B cell (primary cell): ENCODE data around the gene TEDC2. TPM values are rescaled to one million over a fixed set of nuclear protein-coding genes. Genes with fewer than 3 reads are reported as not detected.
"Not testable (repeated sequence)": the region's sequence is repeated elsewhere in the genome, so short reads cannot be mapped to it uniquely, and the experiment has no call there.

Source experiments
- ATAC-seq: fragments of 200-7000 bp; cut with Tn5 transposase; one replicate; pipeline ENCODE4 v1.10.0; 2021; ENCODE audit warnings: low read depth, mild to moderate bottlenecking, moderate number of reproducible peaks, moderate library complexity
- CTCF ChIA-PET: fragments of 350-600 bp; sonication (Branson Sonifier 250); formaldehyde crosslinking; loops from one replicate; lab custom pipeline; 2021; ENCODE audit warnings: antibody characterized with exemption, inconsistent platforms; lab: Charles Lee
- POLR2A ChIA-PET: fragments of 350-600 bp; sonication (Branson Sonifier 250); formaldehyde crosslinking; loops from one replicate; lab custom pipeline; 2021; ENCODE audit warnings: antibody characterized with exemption; lab: Charles Lee
- DNase-seq: peaks from one replicate; pipeline ENCODE4 v3.0.0; 2013
- H2AFZ ChIP-seq: 2 replicates; pipeline ENCODE4 v1.6.1; 2012; ENCODE audit warnings: mild to moderate bottlenecking, low read depth, low read length; ENCODE audit not compliant: insufficient read depth, poor library complexity, severe bottlenecking
- H3K27ac ChIP-seq, 2 donors: 1 replicate in 1 of 2; 2 replicates in 1 of 2; pipeline ENCODE4 v1.5.1; 2012 to 2013; ENCODE audit warnings: low read length in 2 of 2, mild to moderate bottlenecking in 2 of 2, moderate library complexity in 1 of 2
- H3K27me3 ChIP-seq, 4 experiments: fragments of 200-600 bp in 1 of 4; sonication (generic) in 1 of 4; replicated peaks in 1 of 4; 1 replicate in 2 of 4; 2 replicates in 2 of 4; pipeline versions ENCODE4 v1.6.1 to v1.7.0; 2013 to 2016; ENCODE audit warnings: low read length in 3 of 4, mild to moderate bottlenecking in 2 of 4, mixed read lengths in 1 of 4, moderate library complexity in 1 of 4; ENCODE audit not compliant: insufficient read depth in 4 of 4, control insufficient read depth in 3 of 4; ENCODE audit errors: control extremely low read depth in 1 of 4
- H3K36me3 ChIP-seq, 2 experiments: replicated peaks in 1 of 2; 1 replicate in 1 of 2; 2 replicates in 1 of 2; pipeline versions ENCODE4 v1.6.1 to v1.7.1; 2013; ENCODE audit warnings: low read length in 1 of 2; ENCODE audit not compliant: insufficient read depth in 2 of 2, control insufficient read depth in 1 of 2; ENCODE audit errors: control extremely low read depth in 1 of 2, extremely low read depth in 1 of 2
- H3K4me1 ChIP-seq, 2 donors: fragments of 200-600 bp in 1 of 2; sonication (generic) in 1 of 2; 1 replicate in 1 of 2; 2 replicates in 1 of 2; pipeline versions ENCODE4 v1.5.1 to v1.6.1; 2013 to 2017; ENCODE audit warnings: low read length in 2 of 2; ENCODE audit not compliant: control insufficient read depth in 2 of 2, insufficient read depth in 2 of 2
- H3K4me2 ChIP-seq: replicated peaks from 2 replicates; pipeline ENCODE3; 2012; ENCODE audit warnings: mild to moderate bottlenecking, low read depth, low read length; ENCODE audit not compliant: poor library complexity, severe bottlenecking
- H3K4me3 ChIP-seq, 5 experiments: fragments of 200-600 bp in 1 of 5; sonication (generic) in 1 of 5; 1 replicate in 3 of 5; 2 replicates in 2 of 5; pipeline versions ENCODE4 v1.5.1 to v1.7.0; 2011 to 2016; ENCODE audit warnings: low read length in 4 of 5, mild to moderate bottlenecking in 4 of 5, low read depth in 2 of 5, control low read depth in 1 of 5, moderate library complexity in 1 of 5; ENCODE audit not compliant: insufficient read depth in 1 of 5; ENCODE audit errors: control extremely low read depth in 1 of 5, extremely low read depth in 1 of 5
- H3K79me2 ChIP-seq: fragments of 200-600 bp; sonication (generic); one replicate; pipeline ENCODE4 v1.6.0; 2016; ENCODE audit warnings: low read length; ENCODE audit not compliant: control insufficient read depth, insufficient read depth
- H3K9ac ChIP-seq: fragments of 200-600 bp; sonication (generic); 2 replicates; pipeline ENCODE4 v1.6.1; 2017; ENCODE audit warnings: mild to moderate bottlenecking, low read length, moderate library complexity
- H3K9me3 ChIP-seq, 3 donors: one replicate each; pipeline versions ENCODE4 v1.6.1 to v1.7.1; 2013; ENCODE audit warnings: low read length in 2 of 3; ENCODE audit not compliant: control insufficient read depth in 2 of 3, insufficient read depth in 1 of 3; ENCODE audit errors: control extremely low read depth in 1 of 3
- H4K20me1 ChIP-seq: 2 replicates; pipeline ENCODE4 v1.6.0; 2012; ENCODE audit warnings: mild to moderate bottlenecking, low read length; ENCODE audit not compliant: insufficient read depth, control insufficient read depth, poor library complexity, severe bottlenecking
- H3K27ac Mint-ChIP-seq: one replicate; pipeline ENCODE4 v1.8.0; 2021; ENCODE audit warnings: mixed read lengths
- H3K27me3 Mint-ChIP-seq: one replicate; pipeline ENCODE4 v1.8.0; 2021; ENCODE audit warnings: mixed read lengths
- H3K4me1 Mint-ChIP-seq: one replicate; pipeline ENCODE4 v1.8.0; 2021; ENCODE audit warnings: mixed read lengths
- H3K4me3 Mint-ChIP-seq: one replicate; pipeline ENCODE4 v1.8.0; 2021; ENCODE audit warnings: mixed read lengths
- H3K9me3 Mint-ChIP-seq: one replicate; pipeline ENCODE4 v1.8.0; 2022; ENCODE audit warnings: mixed read lengths; ENCODE audit not compliant: insufficient read depth
- CTCF ChIP-seq: fragments of 200-600 bp; IDR thresholded peaks from one replicate; pipeline ENCODE4 v1.8.0; 2022; ENCODE audit warnings: antibody characterized with exemption, mild to moderate bottlenecking
- EZH2 ChIP-seq: IDR thresholded peaks from 2 replicates; pipeline ENCODE4 v1.6.1; 2012; ENCODE audit warnings: borderline replicate concordance, low read depth, mild to moderate bottlenecking, moderate library complexity, low read length; ENCODE audit not compliant: insufficient read depth, poor library complexity, severe bottlenecking
- WGBS: methylation state at CpG from one replicate; pipeline ENCODE4 v1.1.5; 2013; ENCODE audit warnings: missing lambda C conversion rate; ENCODE audit not compliant: insufficient coverage; 5-methylcytosine and 5-hydroxymethylcytosine counted together
- intact Hi-C: fragments of 100-400 bp; cut with micrococcal nuclease; formaldehyde crosslinking; loops from one replicate; pipeline ENCODE4 v1.10.0; 2022
- polyA plus RNA-seq: library from polyadenylated mRNA; depleted of rRNA; stranded (reverse); fragments of >200 nt; gene quantifications from 2 replicates; pipeline ENCODE4 v1.2.3, GENCODE V29; 2012
- total RNA-seq, 2 donors: library from RNA; stranded (reverse); fragments of 120-200 nt in 1 of 2; gene quantifications; 1 replicate in 1 of 2; 2 replicates in 1 of 2; pipeline versions ENCODE4 v1.2.3 to v1.2.4, GENCODE V29; 2013 to 2022

Gene TEDC2
- total and polyA plus RNA-seq, 2 donors (not counting 1 experiment from before 2014, with no cell fraction given): 1.1 to 2.9 TPM

GRCh38 chr16:2477327-2477726, 17.4 kb downstream of the TEDC2 start:
- intact Hi-C loops: no loop called here
- POLR2A ChIA-PET: interaction anchor here (0.6 kb wide), 1 partner anchor 30 kb away, joined by 4 read pairs; no protein-coding TSS in a partner anchor
- Mint-ChIP-seq H3K27me3 (peaks cover 7% of the 10 kb centered on the region), H3K4me1 (peaks cover 16% of the 10 kb centered on the region), H3K4me3 (no peak overlapping the region), H3K27ac (no peak overlapping the region), H3K9me3 (no peaks in the 10 kb centered on the region)
- ATAC-seq (no peak), DNase-seq (no peak)
- Histone ChIP-seq H3K9ac (no peak overlapping the region), H4K20me1 (peaks cover 25% of the 10 kb centered on the region), H3K4me3 (no peak overlapping the region), H2AFZ (no peak overlapping the region), H3K4me2 (no peak overlapping the region), H3K9me3 (no peaks in the 10 kb centered on the region), H3K79me2 (peaks cover 66% of the 10 kb centered on the region), H3K4me1 (peaks cover 20 to 22% of the 10 kb centered on the region in 2 donors), H3K36me3 (no peaks in the 10 kb centered on the region), H3K27ac (no peak overlapping the region), H3K27me3 (peaks cover 0 to 12% (median 9%) of the 10 kb centered on the region in 4 experiments)
- CTCF ChIA-PET: interaction anchor here (1.2 to 3.3 kb wide), 3 partner anchors 9 to 56 kb away, joined by 3 to 13 read pairs (median 7); no protein-coding TSS in a partner anchor
- TF ChIP-seq CTCF: no peak
- 100% methylated on average over 3 of the region's 3 CpGs for whole genome bisulfite sequencing

- Mint-ChIP-seq H3K4me3 (no peak overlapping the region), H3K4me1 (peaks cover 10% of the 10 kb centered on the region), H3K27me3 (peaks cover 2% of the 10 kb centered on the region), H3K27ac (no peak overlapping the region), H3K9me3 (no peaks in the 10 kb centered on the region)
- Histone ChIP-seq H3K9me3 (no peaks in the 10 kb centered on the region), H4K20me1 (peaks cover 17% of the 10 kb centered on the region), H2AFZ (no peak overlapping the region), H3K27ac (no peak overlapping the region), H3K79me2 (peaks cover 72% of the 10 kb centered on the region), H3K4me1 (peaks cover 10 to 15% of the 10 kb centered on the region in 2 donors), H3K4me2 (no peak overlapping the region), H3K9ac (no peak overlapping the region), H3K27me3 (peaks cover 0 to 2% (median under 1%) of the 10 kb centered on the region in 4 experiments), H3K36me3 (no peaks in the 10 kb centered on the region), H3K4me3 (no peak overlapping the region)
- WGBS: 93% methylated on average over 6 of the region's 8 CpGs
- ATAC-seq (no peak), DNase-seq (no peak)
- intact Hi-C loops: no loop called here
- CTCF ChIA-PET: interaction anchor here (1.2 to 3.3 kb wide), 3 partner anchors 8 to 57 kb away, joined by 3 to 13 read pairs (median 7); no protein-coding TSS in a partner anchor
- TF ChIP-seq EZH2 (no peak), CTCF (no peak)
- POLR2A ChIA-PET: no interaction called here
Measured at GRCh38 chr16:2478279-2478678, 18.4 kb downstream of the TEDC2 start.

- H3K9ac ChIP-seq, H3K4me1 Mint-ChIP-seq, H3K36me3 ChIP-seq, DNase-seq, H3K4me3 ChIP-seq, H3K4me1 ChIP-seq, H3K27me3 ChIP-seq, H3K9me3 ChIP-seq, ATAC-seq, POLR2A ChIA-PET, H3K27ac ChIP-seq, H3K4me3 Mint-ChIP-seq, H3K9me3 Mint-ChIP-seq, intact Hi-C loops, H2AFZ ChIP-seq, H3K4me2 ChIP-seq, H3K27me3 Mint-ChIP-seq, CTCF ChIA-PET, H3K27ac Mint-ChIP-seq: not testable (repeated sequence)
- Histone ChIP-seq H4K20me1 (peaks cover 17% of the 10 kb centered on the region), H3K79me2 (peaks cover 76% of the 10 kb centered on the region)
- WGBS: 94% methylated on average over 9 of the region's 10 CpGs
Measured at GRCh38 chr16:2479996-2480395, 20.1 kb downstream of the TEDC2 start.
